Measurements from ENCODE around the gene AP3B1.

DNA sequence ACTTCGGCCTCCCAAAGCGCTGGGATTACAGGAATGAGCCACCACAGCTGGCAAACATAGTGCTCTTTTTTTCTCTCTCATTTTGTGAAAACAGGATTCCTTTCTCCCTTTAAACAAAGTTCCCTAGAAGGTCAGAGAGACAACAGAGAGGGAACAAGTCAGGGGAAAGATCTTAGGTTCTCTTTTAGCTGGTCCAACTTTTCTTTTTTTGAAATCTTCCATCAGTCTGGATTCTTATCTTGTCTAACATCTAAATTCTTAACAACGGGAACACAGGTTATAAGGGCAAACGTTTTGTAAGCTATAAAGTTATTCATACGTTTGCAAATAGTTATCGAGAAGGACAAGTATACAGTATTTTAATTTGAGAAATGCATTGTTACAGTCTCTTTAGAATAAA lies 294.3 kb downstream of the AP3B1 start:
- TF ChIP-seq, protein P1, sequence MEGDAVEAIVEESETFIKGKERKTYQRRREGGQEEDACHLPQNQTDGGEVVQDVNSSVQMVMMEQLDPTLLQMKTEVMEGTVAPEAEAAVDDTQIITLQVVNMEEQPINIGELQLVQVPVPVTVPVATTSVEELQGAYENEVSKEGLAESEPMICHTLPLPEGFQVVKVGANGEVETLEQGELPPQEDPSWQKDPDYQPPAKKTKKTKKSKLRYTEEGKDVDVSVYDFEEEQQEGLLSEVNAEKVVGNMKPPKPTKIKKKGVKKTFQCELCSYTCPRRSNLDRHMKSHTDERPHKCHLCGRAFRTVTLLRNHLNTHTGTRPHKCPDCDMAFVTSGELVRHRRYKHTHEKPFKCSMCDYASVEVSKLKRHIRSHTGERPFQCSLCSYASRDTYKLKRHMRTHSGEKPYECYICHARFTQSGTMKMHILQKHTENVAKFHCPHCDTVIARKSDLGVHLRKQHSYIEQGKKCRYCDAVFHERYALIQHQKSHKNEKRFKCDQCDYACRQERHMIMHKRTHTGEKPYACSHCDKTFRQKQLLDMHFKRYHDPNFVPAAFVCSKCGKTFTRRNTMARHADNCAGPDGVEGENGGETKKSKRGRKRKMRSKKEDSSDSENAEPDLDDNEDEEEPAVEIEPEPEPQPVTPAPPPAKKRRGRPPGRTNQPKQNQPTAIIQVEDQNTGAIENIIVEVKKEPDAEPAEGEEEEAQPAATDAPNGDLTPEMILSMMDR (IDR thresholded peaks at IDR 0.05) = no peak
- TF ChIP-seq POLR2AphosphoS5 (IDR thresholded peaks at IDR 0.05) = no peak
